ENCODE measurements around the gene PARP8. TPM values are rescaled to one million over a fixed set of nuclear protein-coding genes. Genes with fewer than 3 reads are reported as not detected.
"Not testable (repeated sequence)": the region's sequence is repeated elsewhere in the genome, so short reads cannot be mapped to it uniquely, and the experiment has no call there.

The PARP8 gene
- 5.7 TPM for total RNA-seq
- 10 to 100 TPM in 2 of 8 donors, 1 to 10 TPM in 6; 6.2 to 12.5 (median 7.7) TPM for polyA plus RNA-seq (ENCODE audit: insufficient read depth in 1 of 8, insufficient read length in 8 of 8, low replicate concordance in 1 of 8)
- long read RNA-seq, donor 1: 0 reads
- long read RNA-seq, donor 2: 0 reads
- long read RNA-seq, donor 3: 0 reads
- long read RNA-seq, donor 4: 0 reads
- long read RNA-seq, donor 5, full-length matches to known transcripts: 1 of 1 reads
- long read RNA-seq, donor 5, partial matches to known transcripts: 0 of 1 reads
- long read RNA-seq, donor 5, other reads (novel, unspliced or antisense): 0 of 1 reads
- long read RNA-seq, donor 6, partial matches to known transcripts: 0 of 1 reads
- long read RNA-seq, donor 6, other reads (novel, unspliced or antisense): 0 of 1 reads
- long read RNA-seq, donor 7: 0 reads
- long read RNA-seq, donor 8: 0 reads
- long read RNA-seq, donor 9: 0 reads
- long read RNA-seq, donor 10, full-length matches to known transcripts: 2 of 2 reads
- long read RNA-seq, donor 10, partial matches to known transcripts: 0 of 2 reads
- long read RNA-seq, donor 10, other reads (novel, unspliced or antisense): 0 of 2 reads
- long read RNA-seq, donor 11: 0 reads

GRCh38 chr5:50666261-50667022, at the start of gene PARP8:
Gene PARP8, plus strand, starts transcription at chr5:50666637. Its CDS starts 459 bp downstream, at chr5:50667096.
- WGBS (ENCODE audit: insufficient coverage): under 1% methylated on average over 52 of the region's 66 CpGs
- peaks cover 3% of the 10 kb centered on the region for H3K4me1 ChIP-seq (ENCODE audit: control insufficient read depth, insufficient read depth, low read length)
- DNase-seq: peak; percentile 65
- no peaks in the 10 kb centered on the region for H3K9me3 ChIP-seq (replicated peaks; ENCODE audit: control insufficient read depth, low read depth, low read length)
- peak within 1 kb of the TSS; percentile 92 for H3K4me3 ChIP-seq (ENCODE audit: low read length)
- H3K27ac ChIP-seq (ENCODE audit: low read length): peak within 1 kb of the TSS; percentile 71
- no peaks in the 10 kb centered on the region for H3K36me3 ChIP-seq (ENCODE audit: control insufficient read depth, insufficient read depth, low read length)
- no peaks in the 10 kb centered on the region for H3K27me3 ChIP-seq (ENCODE audit: control insufficient read depth, insufficient read depth, low read length)

- H3K4me3 ChIP-seq (ENCODE audit: low read length): no peak overlapping the region
- H3K27me3 ChIP-seq (ENCODE audit: control insufficient read depth, insufficient read depth, low read length): no peaks in the 10 kb centered on the region
- H3K4me1 ChIP-seq (ENCODE audit: control insufficient read depth, insufficient read depth, low read length): no peaks in the 10 kb centered on the region
- WGBS (ENCODE audit: insufficient coverage): 66% methylated on average over 3 of the region's 3 CpGs
- DNase-seq: no peak
- H3K36me3 ChIP-seq (ENCODE audit: control insufficient read depth, insufficient read depth, low read length): no peaks in the 10 kb centered on the region
- H3K9me3 ChIP-seq (replicated peaks; ENCODE audit: control insufficient read depth, low read depth, low read length): no peaks in the 10 kb centered on the region
- no peak overlapping the region for H3K27ac ChIP-seq (ENCODE audit: low read length)
Measured at GRCh38 chr5:50623666-50624065, 42.8 kb upstream of the PARP8 start.

- not testable (repeated sequence) for H3K4me3 ChIP-seq (ENCODE audit: low read length); H3K9me3 ChIP-seq (replicated peaks; ENCODE audit: control insufficient read depth, low read depth, low read length); H3K27me3 ChIP-seq (ENCODE audit: control insufficient read depth, insufficient read depth, low read length); H3K36me3 ChIP-seq (ENCODE audit: control insufficient read depth, insufficient read depth, low read length); H3K4me1 ChIP-seq (ENCODE audit: control insufficient read depth, insufficient read depth, low read length); H3K27ac ChIP-seq (ENCODE audit: low read length)
- peak; percentile 44 for DNase-seq
- WGBS (ENCODE audit: insufficient coverage): no CpG with 5 or more reads among the region's 2 CpGs
Measured at GRCh38 chr5:50634866-50635265, 31.6 kb upstream of the PARP8 start.

- H3K4me3 ChIP-seq (ENCODE audit: low read length); H3K9me3 ChIP-seq (replicated peaks; ENCODE audit: control insufficient read depth, low read depth, low read length); H3K4me1 ChIP-seq (ENCODE audit: control insufficient read depth, insufficient read depth, low read length); H3K27me3 ChIP-seq (ENCODE audit: control insufficient read depth, insufficient read depth, low read length); H3K36me3 ChIP-seq (ENCODE audit: control insufficient read depth, insufficient read depth, low read length); H3K27ac ChIP-seq (ENCODE audit: low read length): not testable (repeated sequence)
- no CpG with 5 or more reads among the region's 2 CpGs for WGBS (ENCODE audit: insufficient coverage)
- peak; percentile 12 for DNase-seq
Measured at GRCh38 chr5:50637576-50637975, 28.9 kb upstream of the PARP8 start.

GRCh38 chr5:50646591-50646990, 19.8 kb upstream of the PARP8 start:
- no peaks in the 10 kb centered on the region for H3K36me3 ChIP-seq (ENCODE audit: control insufficient read depth, insufficient read depth, low read length)
- H3K27me3 ChIP-seq (ENCODE audit: control insufficient read depth, insufficient read depth, low read length): no peaks in the 10 kb centered on the region
- H3K4me1 ChIP-seq (ENCODE audit: control insufficient read depth, insufficient read depth, low read length): no peaks in the 10 kb centered on the region
- no peaks in the 10 kb centered on the region for H3K9me3 ChIP-seq (replicated peaks; ENCODE audit: control insufficient read depth, low read depth, low read length)
- H3K4me3 ChIP-seq (ENCODE audit: low read length): no peak overlapping the region
- no peak for DNase-seq
- WGBS (ENCODE audit: insufficient coverage): no CpG with 5 or more reads among the region's 3 CpGs
- H3K27ac ChIP-seq (ENCODE audit: low read length): no peak overlapping the region

GRCh38 chr5:50647726-50648125, 18.7 kb upstream of the PARP8 start:
- Histone ChIP-seq H3K27ac (ENCODE audit: low read length) (no peak overlapping the region), H3K27me3 (ENCODE audit: control insufficient read depth, insufficient read depth, low read length) (no peaks in the 10 kb centered on the region), H3K4me3 (ENCODE audit: low read length) (no peak overlapping the region), H3K4me1 (ENCODE audit: control insufficient read depth, insufficient read depth, low read length) (no peaks in the 10 kb centered on the region), H3K36me3 (ENCODE audit: control insufficient read depth, insufficient read depth, low read length) (no peaks in the 10 kb centered on the region), H3K9me3 (replicated peaks; ENCODE audit: control insufficient read depth, low read depth, low read length) (no peaks in the 10 kb centered on the region)
- 0% methylated on average over 1 of the region's 3 CpGs for WGBS (ENCODE audit: insufficient coverage)
- no peak for DNase-seq

GRCh38 chr5:50653946-50654345, 12.5 kb upstream of the PARP8 start:
- H3K36me3 ChIP-seq (ENCODE audit: control insufficient read depth, insufficient read depth, low read length): no peaks in the 10 kb centered on the region

GRCh38 chr5:50655067-50655809, 11.2 kb upstream of the PARP8 start:
- Histone ChIP-seq H3K4me1 (ENCODE audit: control insufficient read depth, insufficient read depth, low read length) (no peaks in the 10 kb centered on the region), H3K27me3 (ENCODE audit: control insufficient read depth, insufficient read depth, low read length) (no peaks in the 10 kb centered on the region), H3K27ac (ENCODE audit: low read length) (no peak overlapping the region), H3K9me3 (replicated peaks; ENCODE audit: control insufficient read depth, low read depth, low read length) (no peaks in the 10 kb centered on the region), H3K36me3 (ENCODE audit: control insufficient read depth, insufficient read depth, low read length) (no peaks in the 10 kb centered on the region), H3K4me3 (ENCODE audit: low read length) (no peak overlapping the region)
- DNase-seq: no peak
- WGBS (ENCODE audit: insufficient coverage): 36% methylated on average over 2 of the region's 3 CpGs

More at GRCh38 chr5:50653946-50654345, 12.5 kb upstream of the PARP8 start:
- Histone ChIP-seq H3K9me3 (replicated peaks; ENCODE audit: control insufficient read depth, low read depth, low read length) (no peaks in the 10 kb centered on the region), H3K27me3 (ENCODE audit: control insufficient read depth, insufficient read depth, low read length) (no peaks in the 10 kb centered on the region), H3K4me3 (ENCODE audit: low read length) (no peak overlapping the region), H3K4me1 (ENCODE audit: control insufficient read depth, insufficient read depth, low read length) (no peaks in the 10 kb centered on the region), H3K27ac (ENCODE audit: low read length) (no peak overlapping the region)
- no CpG with 5 or more reads among the region's 3 CpGs for WGBS (ENCODE audit: insufficient coverage)
- DNase-seq: no peak

GRCh38 chr5:50655810-50656205, 10.6 kb upstream of the PARP8 start:
- 80% methylated on average over 1 of the region's 2 CpGs for WGBS (ENCODE audit: insufficient coverage)

More at GRCh38 chr5:50655810-50656205, 10.6 kb upstream of the PARP8 start:
- no peaks in the 10 kb centered on the region for H3K36me3 ChIP-seq (ENCODE audit: control insufficient read depth, insufficient read depth, low read length)
- no peaks in the 10 kb centered on the region for H3K27me3 ChIP-seq (ENCODE audit: control insufficient read depth, insufficient read depth, low read length)
- H3K27ac ChIP-seq (ENCODE audit: low read length): no peak overlapping the region
- no peak overlapping the region for H3K4me3 ChIP-seq (ENCODE audit: low read length)
- no peaks in the 10 kb centered on the region for H3K9me3 ChIP-seq (replicated peaks; ENCODE audit: control insufficient read depth, low read depth, low read length)
- H3K4me1 ChIP-seq (ENCODE audit: control insufficient read depth, insufficient read depth, low read length): no peaks in the 10 kb centered on the region
- DNase-seq: no peak

Measured in muscle of leg (tissue), 16 donors.